Keratinocyte (primary cell): ENCODE measurements around the gene ERBB4. TPM values are rescaled to one million over a fixed set of nuclear protein-coding genes. Genes with fewer than 3 reads are reported as not detected.

Experiments used
- DNase-seq: peaks from one replicate; pipeline ENCODE4 v3.0.0-alpha.2; 2011; ENCODE audit warnings: low read depth, missing footprints, low spot score
- FAIRE-seq: peaks from 2 replicates; lab custom pipeline; 2011; peaks lifted over from hg19 to GRCh38; lab: Jason Lieb, UNC
- H2AFZ ChIP-seq: 2 replicates; pipeline ENCODE4 v1.6.0; 2012; ENCODE audit warnings: low read length, control low read depth, inconsistent platforms; ENCODE audit not compliant: control insufficient read depth
- H3K27ac ChIP-seq: 2 replicates; pipeline ENCODE4 v1.5.1; 2011; ENCODE audit warnings: low read length; ENCODE audit not compliant: control insufficient read depth, insufficient read depth
- H3K27me3 ChIP-seq: 3 replicates; pipeline ENCODE4 v1.6.0; 2011; ENCODE audit warnings: low read length; ENCODE audit not compliant: control insufficient read depth, insufficient read depth; ENCODE audit errors: extremely low read depth
- H3K36me3 ChIP-seq, 2 experiments: 2 replicates in 1 of 2; 3 replicates in 1 of 2; pipeline ENCODE4 v1.5.1; 2011; ENCODE audit warnings: low read length in 2 of 2, mild to moderate bottlenecking in 1 of 2; ENCODE audit not compliant: control insufficient read depth in 2 of 2, insufficient read depth in 2 of 2; ENCODE audit errors: extremely low read depth in 1 of 2
- H3K4me1 ChIP-seq: 3 replicates; pipeline ENCODE4 v1.5.1; 2011; ENCODE audit warnings: low read length; ENCODE audit not compliant: control insufficient read depth, insufficient read depth; ENCODE audit errors: extremely low read depth
- H3K4me2 ChIP-seq: 3 replicates; pipeline ENCODE4 v1.6.0; 2011; ENCODE audit warnings: low read depth, low read length; ENCODE audit not compliant: control insufficient read depth, insufficient read depth; ENCODE audit errors: extremely low read depth
- H3K4me3 ChIP-seq, 3 experiments: fragments of 200-600 bp in 1 of 3; sonication (generic) in 1 of 3; 2 replicates in 2 of 3; 3 replicates in 1 of 3; pipeline ENCODE4 v1.5.1; 2011 to 2016; ENCODE audit warnings: low read length in 3 of 3, mild to moderate bottlenecking in 3 of 3, control low read depth in 2 of 3, inconsistent platforms in 1 of 3, low read depth in 1 of 3, mixed read lengths in 1 of 3, mixed run types in 1 of 3, moderate library complexity in 1 of 3; ENCODE audit not compliant: control insufficient read depth in 2 of 3, insufficient read depth in 2 of 3; ENCODE audit errors: extremely low read depth in 1 of 3
- H3K79me2 ChIP-seq: 2 replicates; pipeline ENCODE4 v1.6.0; 2012; ENCODE audit warnings: low read length; ENCODE audit not compliant: control insufficient read depth, insufficient read depth
- H3K9ac ChIP-seq: 3 replicates; pipeline ENCODE4 v1.6.0; 2011; ENCODE audit warnings: low read length; ENCODE audit not compliant: control insufficient read depth, insufficient read depth; ENCODE audit errors: extremely low read depth
- H3K9me1 ChIP-seq: 3 replicates; pipeline ENCODE4 v1.6.0; 2011; ENCODE audit warnings: low read length; ENCODE audit not compliant: control insufficient read depth, insufficient read depth; ENCODE audit errors: extremely low read depth
- H3K9me3 ChIP-seq: 2 replicates; pipeline ENCODE4 v1.5.1; 2012; ENCODE audit warnings: low read depth, low read length; ENCODE audit not compliant: control insufficient read depth
- H4K20me1 ChIP-seq: 3 replicates; pipeline ENCODE4 v1.6.0; 2011; ENCODE audit warnings: low read length; ENCODE audit not compliant: control insufficient read depth, insufficient read depth; ENCODE audit errors: extremely low read depth
- CTCF ChIP-seq, 3 experiments: IDR thresholded peaks in 1 of 3; conservative IDR thresholded peaks in 1 of 3; optimal IDR thresholded peaks in 1 of 3; 2 replicates in 2 of 3; 3 replicates in 1 of 3; pipeline versions ENCODE3 to v1.5.1; 2011; ENCODE audit warnings: low read length in 3 of 3, mild to moderate bottlenecking in 3 of 3, moderate library complexity in 2 of 3, control low read depth in 1 of 3, inconsistent platforms in 1 of 3; ENCODE audit not compliant: insufficient read depth in 2 of 3; ENCODE audit errors: extremely low read depth in 1 of 3
- EZH2 ChIP-seq: IDR thresholded peaks from one replicate; pipeline ENCODE4 v1.6.1; 2012; ENCODE audit warnings: inconsistent platforms, mild to moderate bottlenecking, low read length, moderate library complexity
- dilution Hi-C: fragments of 300-500 bp; cut with MboI; formaldehyde crosslinking; loops from one replicate; pipeline ENCODE4 v1.7.0; 2020; ENCODE audit warnings: low sequenced_read_pairs; ENCODE audit not compliant: extremely low pct_ligation_motif_present
- polyA plus RNA-seq, 5 experiments: library from polyadenylated mRNA; depleted of rRNA in 3 of 5; stranded (reverse) in 3 of 5; stranded (forward) in 1 of 5; unstranded in 1 of 5; fragments of >200 nt; gene quantifications; 1 replicate in 1 of 5; 2 replicates in 3 of 5; 3 replicates in 1 of 5; pipeline versions ENCODE4 v1.2.1 to v1.2.3, GENCODE V29; 2011 to 2012; ENCODE audit warnings: missing spikeins in 2 of 5, low read depth in 1 of 5, low replicate concordance in 1 of 5

Gene ERBB4
- polyA plus RNA-seq, 1 donor (not counting 4 experiments of a cell fraction or from before 2014, with no cell fraction given): 0.01 TPM

GRCh38 chr2:211664321-211664720, 874.3 kb downstream of the ERBB4 start:
- Histone ChIP-seq H3K9ac (no peak overlapping the region), H3K27me3 (no peaks in the 10 kb centered on the region), H3K9me1 (no peaks in the 10 kb centered on the region), H4K20me1 (no peaks in the 10 kb centered on the region), H3K4me1 (no peaks in the 10 kb centered on the region), H3K27ac (no peak overlapping the region), H3K9me3 (no peaks in the 10 kb centered on the region), H2AFZ (no peak overlapping the region), H3K4me3 (no peak overlapping the region), H3K4me2 (no peak overlapping the region), H3K36me3 (no peaks in the 10 kb centered on the region), H3K79me2 (no peaks in the 10 kb centered on the region)
- dilution Hi-C loops: no loop called here
- TF ChIP-seq CTCF (optimal IDR thresholded peaks at IDR 0.05 in 1 of 3, IDR thresholded peaks at IDR 0.05 in 1 of 3, conservative IDR thresholded peaks at IDR 0.05 in 1 of 3; ENCODE audit: extremely low read depth in 1 of 3, insufficient read depth in 2 of 3, low read length in 3 of 3) (no peak), EZH2 (no peak)
- FAIRE-seq (no peak), DNase-seq (no peak)

- Histone ChIP-seq H3K27me3 (no peaks in the 10 kb centered on the region), H3K4me3 (no peak overlapping the region), H3K9me1 (no peaks in the 10 kb centered on the region), H4K20me1 (no peaks in the 10 kb centered on the region), H3K4me2 (no peak overlapping the region), H2AFZ (no peak overlapping the region), H3K36me3 (no peaks in the 10 kb centered on the region), H3K9ac (no peak overlapping the region), H3K4me1 (no peaks in the 10 kb centered on the region), H3K27ac (no peak overlapping the region), H3K79me2 (no peaks in the 10 kb centered on the region), H3K9me3 (no peaks in the 10 kb centered on the region)
- dilution Hi-C loops: no loop called here
- no peak for DNase-seq
- no peak for TF ChIP-seq CTCF (optimal IDR thresholded peaks at IDR 0.05 in 1 of 3, IDR thresholded peaks at IDR 0.05 in 1 of 3, conservative IDR thresholded peaks at IDR 0.05 in 1 of 3; ENCODE audit: extremely low read depth in 1 of 3, insufficient read depth in 2 of 3, low read length in 3 of 3)
- no peak for TF ChIP-seq EZH2
- FAIRE-seq: no peak
Observed at GRCh38 chr2:211654211-211654780, 884.3 kb downstream of the ERBB4 start.
